Stomach (tissue), 9 donors: Measurements from ENCODE around the gene OTUD7B. TPM values are rescaled to one million over a fixed set of nuclear protein-coding genes. Genes with fewer than 3 reads are reported as not detected.
A peak's percentile ranks its signal among the peaks of the same experiment; 100 is the strongest.

Source experiments
- DNase-seq, 2 donors: peaks; one replicate each; pipeline versions ENCODE4 v3.0.0 to v3.0.0-alpha.2; 2013 to 2019
- H3K27ac ChIP-seq, 5 donors: fragments of 200-600 bp in 4 of 5; sonication (generic) in 4 of 5; one replicate each; pipeline ENCODE4 v1.5.1; 2013 to 2019; ENCODE audit warnings: mild to moderate bottlenecking in 1 of 5, moderate library complexity in 1 of 5
- H3K27me3 ChIP-seq, 3 donors: fragments of 200-600 bp; sonication (generic); one replicate each; pipeline ENCODE4 v1.5.1; 2017 to 2019; ENCODE audit warnings: mixed run types in 1 of 3
- H3K36me3 ChIP-seq, 4 donors: fragments of 200-600 bp; sonication (generic); 1 replicate in 3 of 4; 2 replicates in 1 of 4; pipeline ENCODE4 v1.5.1; 2016 to 2019
- H3K4me1 ChIP-seq, 4 donors: fragments of 200-600 bp; sonication (generic); one replicate each; pipeline ENCODE4 v1.5.1; 2016 to 2019
- H3K4me3 ChIP-seq, 4 donors: fragments of 200-600 bp; sonication (generic) in 3 of 4; one replicate each; pipeline ENCODE4 v1.5.1; 2016 to 2019; ENCODE audit warnings: mild to moderate bottlenecking in 1 of 4
- H3K9me3 ChIP-seq, 4 donors: fragments of 200-600 bp; sonication (generic); one replicate each; pipeline ENCODE4 v1.5.1; 2016 to 2019
- CTCF ChIP-seq, 7 experiments: fragments of 450-650 bp in 4 of 7; fragments of 200-600 bp in 3 of 7; sonication (generic) in 3 of 7; IDR thresholded peaks; one replicate each; pipeline ENCODE4 v1.5.1; 2016 to 2019; ENCODE audit warnings: antibody characterized with exemption in 7 of 7, control low read depth in 2 of 7, mild to moderate bottlenecking in 1 of 7
- EP300 ChIP-seq: sonication (generic); formaldehyde crosslinking; IDR thresholded peaks from one replicate; pipeline ENCODE4 v1.6.1; 2017; ENCODE audit warnings: antibody characterized with exemption
- POLR2A ChIP-seq, 4 donors: fragments of 450-650 bp; IDR thresholded peaks; one replicate each; pipeline ENCODE4 v1.6.1; 2016; ENCODE audit warnings: antibody characterized with exemption in 4 of 4, control low read depth in 2 of 4, mild to moderate bottlenecking in 1 of 4, moderate library complexity in 1 of 4
- POLR2AphosphoS5 ChIP-seq, 3 donors: sonication (generic); formaldehyde crosslinking; IDR thresholded peaks; one replicate each; pipeline ENCODE4 v1.6.1; 2016; ENCODE audit warnings: antibody characterized with exemption in 3 of 3
- WGBS, 5 donors: extraction: QIAGEN DNeasy Blood & Tissue Kit in 3 of 5; methylation state at CpG; one replicate each; pipeline versions ENCODE4 v1.1.5 to v1.1.7; 2013 to 2018; 5-methylcytosine and 5-hydroxymethylcytosine counted together
- intact Hi-C: fragments of 100-400 bp; cut with DNase I; formaldehyde crosslinking; loops from one replicate; pipeline ENCODE4 v1.15.1; 2023; ENCODE audit warnings: low total_unique reads
- polyA plus RNA-seq, 3 donors: library from polyadenylated mRNA; stranded (reverse); fragments of 200-250 nt; gene quantifications; one replicate each; pipeline ENCODE4 v1.2.3, GENCODE V29; 2013
- total RNA-seq, 5 donors: library from RNA; depleted of rRNA; stranded (reverse); fragments of >200 nt; gene quantifications; one replicate each; pipeline versions ENCODE4 v1.1.0 to v1.2.3, GENCODE V29; 2014 to 2016
- donor health status: healthy with polysubstance abuse.
- donor health status: Bipolar disorder and iron deficiency.
- donor health status: healthy.

The OTUD7B gene
- total and polyA plus RNA-seq, 8 donors = 2.2 to 38.8 (median 10.9) TPM

- Histone ChIP-seq H3K9me3 (no peaks in the 10 kb centered on the region), H3K36me3 (peaks cover 0 to 31% (median 26%) of the 10 kb centered on the region in 4 donors), H3K4me3 (no peak overlapping the region), H3K27me3 (no peaks in the 10 kb centered on the region), H3K27ac (no peak overlapping the region), H3K4me1 (peaks cover 12 to 89% (median 47%) of the 10 kb centered on the region in 4 donors)
- TF ChIP-seq POLR2A (IDR thresholded peaks at IDR 0.05) = no peak
- no peak for TF ChIP-seq POLR2AphosphoS5 (IDR thresholded peaks at IDR 0.05)
- no peak for TF ChIP-seq CTCF (IDR thresholded peaks at IDR 0.05)
- TF ChIP-seq EP300 = no peak
- DNase-seq = no peak
- WGBS, 5 donors = 84 to 96% (median 88%) methylated on average over 3 of the region's 3 CpGs
- intact Hi-C loops = no loop called here
Observed at GRCh38 chr1:150003801-150004200, 6.7 kb downstream of the OTUD7B start.

GRCh38 chr1:150002217-150002616 lies 8.3 kb downstream of the OTUD7B start:
- peaks cover 9 to 89% (median 43%) of the 10 kb centered on the region in 4 donors for H3K4me1 ChIP-seq
- 73 to 90% (median 86%) methylated on average over 2 of the region's 2 CpGs for WGBS, 5 donors
- no peak for DNase-seq
- H3K27me3 ChIP-seq = no peaks in the 10 kb centered on the region
- intact Hi-C loops = no loop called here
- no peak overlapping the region for H3K4me3 ChIP-seq
- TF ChIP-seq CTCF (IDR thresholded peaks at IDR 0.05) (no peak), EP300 (no peak), POLR2AphosphoS5 (IDR thresholded peaks at IDR 0.05) (no peak), POLR2A (IDR thresholded peaks at IDR 0.05) (no peak)
- H3K9me3 ChIP-seq = no peaks in the 10 kb centered on the region
- H3K27ac ChIP-seq = no peak overlapping the region
- peaks cover 0 to 31% (median 26%) of the 10 kb centered on the region in 4 donors for H3K36me3 ChIP-seq

GRCh38 chr1:150001415-150001814 lies 9.1 kb downstream of the OTUD7B start:
- Histone ChIP-seq H3K9me3 (no peaks in the 10 kb centered on the region), H3K27me3 (no peaks in the 10 kb centered on the region), H3K4me3 (no peak overlapping the region), H3K36me3 (peaks cover 0 to 31% (median 26%) of the 10 kb centered on the region in 4 donors), H3K4me1 (peaks cover 15 to 89% (median 45%) of the 10 kb centered on the region in 4 donors), H3K27ac (peak overlapping the region in 2 of 5 donors; percentile 3 to 19)
- intact Hi-C loops = no loop called here
- DNase-seq = no peak
- TF ChIP-seq POLR2A (IDR thresholded peaks at IDR 0.05) = no peak
- no peak for TF ChIP-seq CTCF (IDR thresholded peaks at IDR 0.05)
- TF ChIP-seq POLR2AphosphoS5 (IDR thresholded peaks at IDR 0.05) = no peak
- TF ChIP-seq EP300 = no peak
- WGBS, 5 donors = 85 to 100% (median 95%) methylated on average over 1 of the region's 1 CpG

GRCh38 chr1:149997585-149998262 lies 12.8 kb downstream of the OTUD7B start:
- Histone ChIP-seq H3K27me3 (no peaks in the 10 kb centered on the region), H3K36me3 (peaks cover 0 to 17% (median 13%) of the 10 kb centered on the region in 4 donors), H3K4me3 (no peak overlapping the region), H3K9me3 (no peaks in the 10 kb centered on the region), H3K27ac (no peak overlapping the region), H3K4me1 (peaks cover 19 to 92% (median 59%) of the 10 kb centered on the region in 4 donors)
- peak in 1 of 2 donors; percentile 30 for DNase-seq
- TF ChIP-seq CTCF (IDR thresholded peaks at IDR 0.05) = no peak
- no peak for TF ChIP-seq EP300
- TF ChIP-seq POLR2A (IDR thresholded peaks at IDR 0.05) = no peak
- TF ChIP-seq POLR2AphosphoS5 (IDR thresholded peaks at IDR 0.05) = no peak
- WGBS, 5 donors = 63 to 72% (median 64%) methylated on average over 6 of the region's 6 CpGs
- intact Hi-C loops = no loop called here
